Type B pancreatic cell (in vitro differentiated cells): ENCODE data around the gene CLCN4. TPM values are rescaled to one million over a fixed set of nuclear protein-coding genes. Genes with fewer than 3 reads are reported as not detected.

ENCODE experiments used
- DNase-seq: peaks from one replicate; pipeline ENCODE4 v3.0.0; 2021; ENCODE audit warnings: mixed read lengths; ENCODE audit not compliant: unreplicated experiment; ENCODE audit errors: extremely low spot score
- H3K27ac Mint-ChIP-seq: 2 replicates; pipeline ENCODE4 v1.8.0; 2021; ENCODE audit warnings: mild to moderate bottlenecking, mixed read lengths
- H3K27me3 Mint-ChIP-seq: 2 replicates; pipeline ENCODE4 v1.8.0; 2021; ENCODE audit warnings: mixed read lengths
- H3K36me3 Mint-ChIP-seq: 2 replicates; pipeline ENCODE4 v1.8.0; 2021; ENCODE audit warnings: mixed read lengths
- H3K4me1 Mint-ChIP-seq: one replicate; pipeline ENCODE4 v1.8.0; 2021; ENCODE audit warnings: mixed read lengths; ENCODE audit not compliant: unreplicated experiment
- H3K4me3 Mint-ChIP-seq: 2 replicates; pipeline ENCODE4 v1.8.0; 2021; ENCODE audit warnings: mild to moderate bottlenecking, mixed read lengths
- H3K9me3 Mint-ChIP-seq: 2 replicates; pipeline ENCODE4 v1.8.0; 2021; ENCODE audit warnings: mixed read lengths
- total RNA-seq: library from RNA; stranded (reverse); gene quantifications from 2 replicates; pipeline ENCODE4 v1.2.1, GENCODE V29; 2021; ENCODE audit warnings: low replicate concordance
- TF ChIP-seq, protein P1 (sequence below): fragments of 200-600 bp; sonication (generic); conservative IDR thresholded peaks from 2 replicates; pipeline ENCODE4 v1.5.0; 2021; ENCODE audit warnings: antibody characterized with exemption, mild to moderate bottlenecking

CLCN4 gene
- total RNA-seq, 1 donor from 2014 or later = 13.0 TPM

- Mint-ChIP-seq H3K9me3 (peaks cover 12% of the 10 kb centered on the region), H3K27me3 (no peaks in the 10 kb centered on the region), H3K36me3 (peaks cover 49% of the 10 kb centered on the region), H3K4me3 (no peak overlapping the region), H3K27ac (no peak overlapping the region), H3K4me1 (no peaks in the 10 kb centered on the region)
- TF ChIP-seq, protein P1, sequence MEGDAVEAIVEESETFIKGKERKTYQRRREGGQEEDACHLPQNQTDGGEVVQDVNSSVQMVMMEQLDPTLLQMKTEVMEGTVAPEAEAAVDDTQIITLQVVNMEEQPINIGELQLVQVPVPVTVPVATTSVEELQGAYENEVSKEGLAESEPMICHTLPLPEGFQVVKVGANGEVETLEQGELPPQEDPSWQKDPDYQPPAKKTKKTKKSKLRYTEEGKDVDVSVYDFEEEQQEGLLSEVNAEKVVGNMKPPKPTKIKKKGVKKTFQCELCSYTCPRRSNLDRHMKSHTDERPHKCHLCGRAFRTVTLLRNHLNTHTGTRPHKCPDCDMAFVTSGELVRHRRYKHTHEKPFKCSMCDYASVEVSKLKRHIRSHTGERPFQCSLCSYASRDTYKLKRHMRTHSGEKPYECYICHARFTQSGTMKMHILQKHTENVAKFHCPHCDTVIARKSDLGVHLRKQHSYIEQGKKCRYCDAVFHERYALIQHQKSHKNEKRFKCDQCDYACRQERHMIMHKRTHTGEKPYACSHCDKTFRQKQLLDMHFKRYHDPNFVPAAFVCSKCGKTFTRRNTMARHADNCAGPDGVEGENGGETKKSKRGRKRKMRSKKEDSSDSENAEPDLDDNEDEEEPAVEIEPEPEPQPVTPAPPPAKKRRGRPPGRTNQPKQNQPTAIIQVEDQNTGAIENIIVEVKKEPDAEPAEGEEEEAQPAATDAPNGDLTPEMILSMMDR = no peak
- no peak for DNase-seq
Observed at GRCh38 chrX:10121787-10122186, 35.0 kb upstream of the CLCN4 start.

DNA sequence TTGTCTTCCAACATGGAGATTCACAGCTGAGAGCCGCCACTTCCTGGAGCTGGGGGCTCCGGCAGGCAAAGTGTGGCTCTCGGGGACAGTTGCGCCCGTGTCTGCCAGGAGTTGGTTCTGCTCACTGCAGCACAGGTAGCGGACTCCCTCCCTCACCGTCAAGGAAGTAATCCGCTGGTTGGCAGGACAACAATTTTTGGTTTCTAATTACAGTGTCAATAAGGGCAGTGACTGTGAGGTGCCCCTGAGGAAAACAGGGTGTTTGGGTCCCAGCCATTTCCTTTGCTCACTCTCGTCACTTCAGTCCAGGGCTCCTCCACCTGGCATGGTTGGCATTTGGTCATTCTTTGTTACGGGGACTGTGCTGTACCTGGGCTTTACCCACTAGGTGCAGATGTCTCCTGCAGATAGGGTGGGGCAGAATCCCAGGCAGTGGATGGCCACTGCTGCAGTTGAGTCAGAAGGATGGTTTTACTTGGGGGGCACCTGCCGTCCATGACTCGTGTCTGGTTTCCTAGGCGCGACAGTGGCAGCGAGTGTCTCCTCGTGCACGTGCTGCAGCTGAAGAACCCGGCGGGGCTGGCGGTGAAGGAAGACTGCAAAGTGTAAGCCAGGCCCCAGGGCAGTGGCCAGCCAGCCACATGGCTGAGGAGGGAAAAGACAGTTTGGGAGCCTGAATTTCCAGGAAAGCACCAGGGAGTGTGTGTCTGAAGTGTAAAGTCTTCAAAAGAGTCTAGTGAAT lies 32.1 kb upstream of the CLCN4 start:
- no peaks in the 10 kb centered on the region for H3K27me3 Mint-ChIP-seq
- TF ChIP-seq, protein P1 = no peak
- no peaks in the 10 kb centered on the region for H3K4me1 Mint-ChIP-seq
- peaks cover 6% of the 10 kb centered on the region for H3K9me3 Mint-ChIP-seq
- H3K27ac Mint-ChIP-seq = no peak overlapping the region
- peaks cover 38% of the 10 kb centered on the region for H3K36me3 Mint-ChIP-seq
- DNase-seq = no peak
- H3K4me3 Mint-ChIP-seq = no peak overlapping the region

GRCh38 chrX:10125248-10125615 lies 31.5 kb upstream of the CLCN4 start:
- H3K9me3 Mint-ChIP-seq = peaks cover 5% of the 10 kb centered on the region
- no peak overlapping the region for H3K4me3 Mint-ChIP-seq
- H3K27ac Mint-ChIP-seq = no peak overlapping the region
- no peak for DNase-seq
- H3K27me3 Mint-ChIP-seq = no peaks in the 10 kb centered on the region
- no peaks in the 10 kb centered on the region for H3K4me1 Mint-ChIP-seq
- TF ChIP-seq, protein P1 = no peak
- H3K36me3 Mint-ChIP-seq = peaks cover 38% of the 10 kb centered on the region

DNA sequence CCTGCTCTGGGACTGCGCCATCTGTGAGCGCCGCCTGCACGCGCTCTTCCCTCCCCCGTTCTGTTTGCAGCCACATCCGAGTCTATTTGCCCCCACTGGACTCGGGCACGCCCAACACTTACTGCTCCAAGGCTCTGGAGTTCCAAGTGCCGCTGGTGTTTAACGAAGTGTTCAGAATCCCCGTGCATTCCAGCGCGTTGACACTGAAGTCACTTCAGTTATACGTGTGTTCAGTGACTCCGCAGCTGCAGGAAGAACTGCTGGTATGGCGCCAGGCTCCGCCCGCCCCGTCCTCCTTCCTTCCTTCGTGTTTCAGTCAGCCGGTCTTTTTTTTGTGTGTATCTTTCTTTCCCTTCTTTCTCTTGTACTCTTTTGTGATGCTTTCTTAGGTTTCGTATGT lies 30.7 kb upstream of the CLCN4 start:
- peaks cover 36% of the 10 kb centered on the region for H3K36me3 Mint-ChIP-seq
- no peaks in the 10 kb centered on the region for H3K4me1 Mint-ChIP-seq
- H3K27me3 Mint-ChIP-seq = no peaks in the 10 kb centered on the region
- H3K9me3 Mint-ChIP-seq = no peaks in the 10 kb centered on the region
- TF ChIP-seq, protein P1 = no peak
- no peak overlapping the region for H3K27ac Mint-ChIP-seq
- H3K4me3 Mint-ChIP-seq = no peak overlapping the region
- DNase-seq = no peak

GRCh38 chrX:10126834-10127233 lies 29.9 kb upstream of the CLCN4 start:
- Mint-ChIP-seq H3K4me1 (no peaks in the 10 kb centered on the region), H3K36me3 (peaks cover 32% of the 10 kb centered on the region)

More at GRCh38 chrX:10126834-10127233, 29.9 kb upstream of the CLCN4 start:
- no peak for DNase-seq
- TF ChIP-seq, protein P1 = no peak
- Mint-ChIP-seq H3K4me3 (no peak overlapping the region), H3K27me3 (no peaks in the 10 kb centered on the region), H3K27ac (no peak overlapping the region), H3K9me3 (no peaks in the 10 kb centered on the region)
